Ovary (tissue), 9 donors: ENCODE data around the gene RAB40C. TPM values are rescaled to one million over a fixed set of nuclear protein-coding genes. Genes with fewer than 3 reads are reported as not detected.

ENCODE experiments used
- DNase-seq, 5 donors: peaks; one replicate each; pipeline ENCODE4 v3.0.0-alpha.2; 2019 to 2020
- H3K27ac ChIP-seq, 2 donors: fragments of 200-600 bp; one replicate each; pipeline versions ENCODE4 v1.5.1 to v1.8.0; 2019 to 2022
- H3K27me3 ChIP-seq: fragments of 200-600 bp; one replicate; pipeline ENCODE4 v1.8.0; 2022
- H3K36me3 ChIP-seq: fragments of 200-600 bp; sonication (generic); one replicate; pipeline ENCODE4 v1.5.1; 2019
- H3K4me1 ChIP-seq: one replicate; pipeline ENCODE4 v1.8.1; 2013; ENCODE audit warnings: mild to moderate bottlenecking, moderate library complexity; ENCODE audit not compliant: insufficient read depth
- H3K4me3 ChIP-seq: fragments of 200-600 bp; sonication (generic); one replicate; pipeline ENCODE4 v1.5.1; 2017
- H3K9me3 ChIP-seq, 2 donors: fragments of 200-600 bp in 1 of 2; sonication (generic) in 1 of 2; one replicate each; pipeline versions ENCODE4 v1.5.1 to v1.8.1; 2013 to 2019; ENCODE audit warnings: mild to moderate bottlenecking in 1 of 2, moderate library complexity in 1 of 2
- EP300 ChIP-seq: sonication (generic); formaldehyde crosslinking; IDR thresholded peaks from one replicate; pipeline ENCODE4 v1.6.1; 2017; ENCODE audit warnings: antibody characterized with exemption
- POLR2A ChIP-seq: fragments of 450-650 bp; IDR thresholded peaks from one replicate; pipeline ENCODE4 v1.6.1; 2017; ENCODE audit warnings: antibody characterized with exemption, mild to moderate bottlenecking, moderate library complexity
- WGBS, 3 donors: extraction: QIAGEN DNeasy Blood & Tissue Kit in 1 of 3; methylation state at CpG; one replicate each; pipeline versions ENCODE4 v1.1.5 to v1.1.7; 2013 to 2017; 5-methylcytosine and 5-hydroxymethylcytosine counted together
- intact Hi-C, 4 donors: fragments of 100-400 bp; cut with DNase I; formaldehyde crosslinking; loops; one replicate each; pipeline versions ENCODE4 v1.11.0 to v1.15.1; 2022 to 2023
- polyA plus RNA-seq, 2 donors: library from polyadenylated mRNA; stranded (reverse); fragments of 200-250 nt in 1 of 2; fragments of 350-450 nt in 1 of 2; fragmentation: Illumina TruSeq in 1 of 2; extraction: RNeasy Lipid Tissue Mini Kit (QIAGEN cat#74804) in 1 of 2; gene quantifications; one replicate each; pipeline ENCODE4 v1.2.3, GENCODE V29; 2013 to 2014
- total RNA-seq, 7 donors: library from RNA; depleted of rRNA in 2 of 7; stranded (reverse); fragments of >200 nt in 2 of 7; fragmentation: NEBNext Ultra II Directional in 3 of 7; extraction: Animal tissue kit (Norgen Biotek cat#: 25700) in 3 of 7; gene quantifications; one replicate each; pipeline versions ENCODE4 v1.1.0 to v1.2.4, GENCODE V29; 2016 to 2023
- TF ChIP-seq, protein P1 (sequence below), 3 donors: fragments of 450-650 bp in 2 of 3; fragments of 200-600 bp in 1 of 3; IDR thresholded peaks; one replicate each; pipeline versions ENCODE4 v1.5.1 to v1.8.0; 2016 to 2022; ENCODE audit warnings: antibody characterized with exemption in 3 of 3, mild to moderate bottlenecking in 1 of 3
- donor health status: DM: no; HTN: no; CAD: no; lungs with moderate emphysema.
- donor health status: DM: no; HTN: no; CAD: no.
- donor health status: Bipolar disorder and iron deficiency.
- donor health status: DM: yes; HTN: yes; CAD: no.
- donor health status: DM: no; HTN: no; CAD: no.
- donor health status: DM: yes; HTN: yes; CAD: no.

The RAB40C gene
- total and polyA plus RNA-seq, 9 donors: 1.9 to 24.1 (median 21.0) TPM

GRCh38 chr16:558298-559020 is 31.4 kb upstream of the RAB40C start:
- WGBS, 3 donors: 44 to 53% (median 47%) methylated on average over 20 to 22 of the region's 22 CpGs
- H3K27me3 ChIP-seq: peaks cover 3% of the 10 kb centered on the region

DNA sequence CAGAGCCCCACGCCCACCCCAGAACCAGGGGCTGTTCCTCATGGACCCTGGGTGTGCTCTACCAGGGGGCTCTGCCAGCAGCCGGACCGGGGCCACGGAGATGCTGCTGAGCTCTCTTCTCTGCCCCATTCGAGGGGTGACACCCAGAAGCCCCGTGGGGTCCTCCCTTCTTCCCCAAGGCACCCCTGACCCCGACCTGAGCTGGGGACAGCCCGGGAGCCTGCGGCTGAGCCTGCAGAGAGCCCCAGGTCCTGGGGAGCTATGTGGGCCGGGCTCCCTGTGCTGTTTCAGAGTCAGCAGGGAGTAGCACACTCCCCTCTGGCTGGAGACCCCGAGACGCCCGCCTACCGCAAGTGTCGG is 30.9 kb upstream of the RAB40C start:
- no peaks in the 10 kb centered on the region for H3K4me1 ChIP-seq
- no peak overlapping the region for H3K4me3 ChIP-seq
- no peak overlapping the region for H3K27ac ChIP-seq
- H3K27me3 ChIP-seq: peaks cover 3% of the 10 kb centered on the region
- no peak for DNase-seq
- H3K9me3 ChIP-seq: no peaks in the 10 kb centered on the region
- WGBS, 3 donors: 61 to 68% (median 62%) methylated on average over 14 to 15 of the region's 15 CpGs
- TF ChIP-seq EP300 (no peak), POLR2A (no peak)
- TF ChIP-seq, protein P1, sequence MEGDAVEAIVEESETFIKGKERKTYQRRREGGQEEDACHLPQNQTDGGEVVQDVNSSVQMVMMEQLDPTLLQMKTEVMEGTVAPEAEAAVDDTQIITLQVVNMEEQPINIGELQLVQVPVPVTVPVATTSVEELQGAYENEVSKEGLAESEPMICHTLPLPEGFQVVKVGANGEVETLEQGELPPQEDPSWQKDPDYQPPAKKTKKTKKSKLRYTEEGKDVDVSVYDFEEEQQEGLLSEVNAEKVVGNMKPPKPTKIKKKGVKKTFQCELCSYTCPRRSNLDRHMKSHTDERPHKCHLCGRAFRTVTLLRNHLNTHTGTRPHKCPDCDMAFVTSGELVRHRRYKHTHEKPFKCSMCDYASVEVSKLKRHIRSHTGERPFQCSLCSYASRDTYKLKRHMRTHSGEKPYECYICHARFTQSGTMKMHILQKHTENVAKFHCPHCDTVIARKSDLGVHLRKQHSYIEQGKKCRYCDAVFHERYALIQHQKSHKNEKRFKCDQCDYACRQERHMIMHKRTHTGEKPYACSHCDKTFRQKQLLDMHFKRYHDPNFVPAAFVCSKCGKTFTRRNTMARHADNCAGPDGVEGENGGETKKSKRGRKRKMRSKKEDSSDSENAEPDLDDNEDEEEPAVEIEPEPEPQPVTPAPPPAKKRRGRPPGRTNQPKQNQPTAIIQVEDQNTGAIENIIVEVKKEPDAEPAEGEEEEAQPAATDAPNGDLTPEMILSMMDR (IDR thresholded peaks at IDR 0.05): no peak
- intact Hi-C loops: no loop called here
- no peaks in the 10 kb centered on the region for H3K36me3 ChIP-seq

More at GRCh38 chr16:558298-559020, 31.4 kb upstream of the RAB40C start:
- no peaks in the 10 kb centered on the region for H3K36me3 ChIP-seq
- DNase-seq: peak in 1 of 5 donors; percentile 59
- no peak overlapping the region for H3K4me3 ChIP-seq
- no peak overlapping the region for H3K27ac ChIP-seq
- intact Hi-C loops: no loop called here
- no peaks in the 10 kb centered on the region for H3K4me1 ChIP-seq
- H3K9me3 ChIP-seq: no peaks in the 10 kb centered on the region
- TF ChIP-seq POLR2A: no peak

DNA sequence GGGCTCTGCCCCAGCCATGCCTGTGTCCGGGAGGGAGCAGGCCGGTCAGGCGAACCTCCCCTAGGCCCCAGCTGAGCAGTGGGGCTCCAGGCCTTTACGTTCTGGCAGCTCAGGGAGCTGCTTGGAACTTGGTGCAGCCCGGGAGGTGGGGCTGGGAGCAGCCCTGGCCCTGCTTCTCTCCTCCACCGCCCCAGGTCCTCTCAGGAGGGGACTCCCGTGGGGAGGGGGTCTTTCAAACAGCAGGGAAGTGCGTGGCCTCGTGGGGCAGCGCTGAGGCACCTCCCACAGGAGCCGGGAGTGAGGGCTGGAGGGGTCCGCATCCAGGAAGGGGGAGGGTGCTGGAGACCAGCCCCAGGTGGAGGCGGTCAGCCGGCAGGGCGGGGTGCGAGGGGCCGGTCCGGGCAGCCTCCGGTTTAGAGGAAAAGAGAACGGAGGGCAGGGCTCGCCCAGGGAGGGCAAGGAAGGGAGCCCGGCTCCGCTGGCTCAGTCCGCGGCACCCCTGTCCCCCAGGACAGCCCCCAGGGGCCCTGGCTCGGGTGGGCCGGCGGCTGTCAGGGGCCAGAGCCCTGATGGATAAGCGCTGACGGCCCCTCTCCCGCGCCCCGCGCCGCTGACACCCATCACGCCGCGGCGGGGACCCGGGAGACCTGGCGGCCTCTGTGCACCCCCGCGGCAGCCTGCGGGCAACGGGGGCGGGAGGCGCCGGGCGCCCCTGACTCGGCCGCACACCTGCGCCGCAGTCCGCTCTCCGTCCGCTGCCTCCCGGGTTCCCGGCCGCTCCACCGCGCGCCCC is 30.3 kb upstream of the RAB40C start:
- 8 to 10% (median 9%) methylated on average over 34 to 62 of the region's 62 CpGs for WGBS, 3 donors
- TF ChIP-seq POLR2A: no peak
- Histone ChIP-seq H3K36me3 (no peaks in the 10 kb centered on the region), H3K27ac (no peak overlapping the region), H3K4me1 (no peaks in the 10 kb centered on the region), H3K4me3 (no peak overlapping the region), H3K27me3 (peaks cover 3% of the 10 kb centered on the region), H3K9me3 (no peaks in the 10 kb centered on the region)
- intact Hi-C loops: no loop called here
- DNase-seq: no peak

GRCh38 chr16:560204-560700 is 29.6 kb upstream of the RAB40C start, which contains the start of gene PRR35:
Gene PRR35, plus strand, starts transcription at chr16:560394. Its CDS starts 2,901 bp downstream, at chr16:563295.
- no peak for DNase-seq
- intact Hi-C loops: no loop called here
- H3K4me1 ChIP-seq: peaks cover 4% of the 10 kb centered on the region
- no peaks in the 10 kb centered on the region for H3K9me3 ChIP-seq
- no peaks in the 10 kb centered on the region for H3K36me3 ChIP-seq
- no peak within 1 kb of the TSS for H3K4me3 ChIP-seq
- H3K27ac ChIP-seq: no peak within 1 kb of the TSS
- TF ChIP-seq, protein P1 (IDR thresholded peaks at IDR 0.05): no peak
- TF ChIP-seq EP300 (no peak), POLR2A (no peak)
- H3K27me3 ChIP-seq: peaks cover 3% of the 10 kb centered on the region
- WGBS, 3 donors: 1 to 5% (median 1%) methylated on average over 8 to 83 of the region's 84 CpGs

DNA sequence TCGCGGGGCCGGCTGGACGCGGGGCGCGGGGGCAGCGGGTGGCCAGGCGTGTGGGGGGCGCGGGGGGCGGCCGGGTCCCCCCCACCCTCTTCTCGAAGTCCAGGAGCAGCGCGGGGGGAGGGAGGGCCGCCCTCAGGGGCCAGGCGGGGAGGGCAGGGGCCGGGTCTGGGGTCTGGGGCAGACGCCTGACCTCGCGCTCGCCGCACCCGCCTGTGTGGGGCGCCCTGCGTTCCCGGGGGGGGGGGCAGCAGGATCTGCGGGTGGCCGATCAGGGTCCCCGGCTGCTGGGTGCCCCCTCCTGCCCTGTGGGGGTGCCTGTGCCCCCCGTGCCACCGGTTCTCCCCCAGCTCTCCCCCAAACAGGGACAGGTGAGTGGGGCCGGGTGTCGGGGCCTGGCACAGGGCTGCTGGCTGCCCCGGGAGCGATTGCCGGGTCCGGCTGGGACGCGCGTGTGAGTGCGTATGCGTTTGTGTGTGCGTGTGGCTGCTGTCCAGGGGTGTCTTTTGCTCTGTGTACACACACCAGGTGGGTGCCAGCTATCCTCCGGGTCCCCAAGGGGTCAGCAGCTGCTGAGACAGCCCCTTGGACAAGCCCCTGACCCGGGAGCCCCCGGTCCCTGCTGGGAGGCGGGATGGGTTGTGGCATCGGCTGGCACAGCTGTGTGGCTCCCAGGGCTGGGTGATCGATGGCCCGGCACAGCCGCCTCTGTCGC is 29.0 kb upstream of the RAB40C start:
- intact Hi-C loops: no loop called here
- peaks cover 3% of the 10 kb centered on the region for H3K27me3 ChIP-seq

More for the DNA sequence above, 29.0 kb upstream of the RAB40C start:
- WGBS, 3 donors: 17 to 40% (median 37%) methylated on average over 19 to 54 of the region's 54 CpGs
- peaks cover 9% of the 10 kb centered on the region for H3K4me1 ChIP-seq
- TF ChIP-seq, protein P1 (IDR thresholded peaks at IDR 0.05): no peak
- H3K4me3 ChIP-seq: no peak overlapping the region
- no peak overlapping the region for H3K27ac ChIP-seq
- H3K9me3 ChIP-seq: no peaks in the 10 kb centered on the region
- DNase-seq: no peak
- H3K36me3 ChIP-seq: no peaks in the 10 kb centered on the region
